Upper lobe of left lung (tissue), 6 donors: ENCODE measurements around the gene FBXL15. TPM values are rescaled to one million over a fixed set of nuclear protein-coding genes. Genes with fewer than 3 reads are reported as not detected.

Experiments used
- ATAC-seq, 2 donors: fragments of 200-7000 bp; cut with Tn5 transposase; one replicate each; pipeline ENCODE4 v1.9.1; 2022; ENCODE audit warnings: mild to moderate bottlenecking in 2 of 2, moderate library complexity in 2 of 2; ENCODE audit not compliant: low FRiP score in 2 of 2
- DNase-seq, 2 donors: peaks; one replicate each; pipeline ENCODE4 v3.0.0-alpha.2; 2019 to 2020
- H3K27ac ChIP-seq, 4 donors: fragments of 200-600 bp; sonication (generic); one replicate each; pipeline ENCODE4 v1.5.1; 2016 to 2019
- H3K27me3 ChIP-seq, 4 donors: fragments of 200-600 bp; sonication (generic); one replicate each; pipeline ENCODE4 v1.5.1; 2017 to 2019
- H3K36me3 ChIP-seq, 4 donors: fragments of 200-600 bp; sonication (generic); one replicate each; pipeline ENCODE4 v1.5.1; 2016 to 2019
- H3K4me1 ChIP-seq, 4 donors: fragments of 200-600 bp; sonication (generic); one replicate each; pipeline ENCODE4 v1.5.1; 2018 to 2019
- H3K4me3 ChIP-seq, 4 donors: fragments of 200-600 bp; sonication (generic); one replicate each; pipeline ENCODE4 v1.5.1; 2017 to 2019; ENCODE audit warnings: mild to moderate bottlenecking in 2 of 4, moderate library complexity in 1 of 4
- H3K9me3 ChIP-seq, 4 donors: fragments of 200-600 bp; sonication (generic); one replicate each; pipeline ENCODE4 v1.5.1; 2018 to 2019
- CTCF ChIP-seq, 6 experiments: fragments of 450-650 bp in 4 of 6; fragments of 200-600 bp in 2 of 6; sonication (generic) in 2 of 6; IDR thresholded peaks; one replicate each; pipeline ENCODE4 v1.5.1; 2016 to 2019; ENCODE audit warnings: antibody characterized with exemption in 6 of 6
- EP300 ChIP-seq, 4 donors: sonication (generic); formaldehyde crosslinking; IDR thresholded peaks; one replicate each; pipeline ENCODE4 v1.5.1; 2017; ENCODE audit warnings: antibody characterized with exemption in 4 of 4, control low read depth in 2 of 4
- POLR2A ChIP-seq, 4 donors: fragments of 450-650 bp; IDR thresholded peaks; one replicate each; pipeline ENCODE4 v1.5.1; 2016 to 2017; ENCODE audit warnings: antibody characterized with exemption in 4 of 4, mild to moderate bottlenecking in 2 of 4
- POLR2AphosphoS5 ChIP-seq, 2 donors: sonication (generic); formaldehyde crosslinking; IDR thresholded peaks; one replicate each; pipeline ENCODE4 v1.5.1; 2017; ENCODE audit warnings: antibody characterized with exemption in 2 of 2
- WGBS, 2 donors: methylation state at CpG; one replicate each; pipeline ENCODE4 v1.1.5; 2017 to 2018; 5-methylcytosine and 5-hydroxymethylcytosine counted together
- total RNA-seq, 6 donors: library from RNA; depleted of rRNA in 4 of 6; stranded (reverse); fragments of >200 nt in 4 of 6; gene quantifications; one replicate each; pipeline versions ENCODE4 v1.1.0 to v1.2.1, GENCODE V29; 2016 to 2021
- donor health status: DM: no; HTN: no; CAD: no; lungs with moderate emphysema.
- donor health status: DM: no; HTN: yes; CAD: no; lungs with severe emphysema.

FBXL15 gene
- total RNA-seq, 6 donors from 2014 or later = 18.5 to 70.2 (median 26.8) TPM

DNA sequence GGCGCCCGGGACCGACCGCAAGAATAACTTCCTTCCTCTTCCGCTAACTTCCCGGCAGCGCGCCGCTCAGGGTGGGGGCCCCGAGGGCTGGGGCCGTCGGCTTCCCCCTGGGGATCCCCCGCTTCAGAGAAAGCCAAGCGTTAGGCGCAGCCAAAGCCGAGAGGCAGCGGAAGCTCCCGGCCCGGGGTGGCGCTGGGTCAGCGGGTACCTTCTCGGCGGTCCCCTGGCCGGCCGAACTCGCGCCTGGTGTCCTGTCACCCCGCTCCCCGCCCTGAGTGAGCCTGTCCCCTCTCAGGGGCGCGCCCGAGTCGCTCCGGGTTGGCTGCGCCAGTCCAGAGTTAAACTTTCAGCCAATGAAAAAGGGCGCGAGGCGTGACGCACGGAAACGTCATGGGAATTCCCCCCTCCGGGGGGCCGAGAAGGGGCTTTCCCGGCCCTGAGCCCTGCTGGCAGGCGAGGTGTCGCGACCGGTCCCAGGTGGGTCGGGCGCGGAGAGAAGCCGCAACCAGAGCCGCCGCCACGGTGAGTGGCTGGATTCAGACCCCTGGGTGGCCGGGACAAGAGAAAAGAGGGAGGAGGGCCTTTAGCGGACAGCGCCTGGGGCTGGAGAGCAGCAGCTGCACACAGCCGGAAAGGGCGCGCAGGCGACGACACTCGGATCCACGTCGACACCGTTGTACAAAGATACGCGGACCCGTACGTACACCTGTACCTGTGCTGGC is 26.4 kb upstream of the FBXL15 start:
- TF ChIP-seq POLR2AphosphoS5 (IDR thresholded peaks at IDR 0.05) (peak; percentile 93), EP300 (IDR thresholded peaks at IDR 0.05) (peak in 3 of 4 donors; percentile 60 to 82 (median 79)), CTCF (IDR thresholded peaks at IDR 0.05) (peak in 5 of 6 experiments; percentile 20 to 98 (median 97)), POLR2A (IDR thresholded peaks at IDR 0.05) (peak; percentile 62 to 96 (median 82))

DNA sequence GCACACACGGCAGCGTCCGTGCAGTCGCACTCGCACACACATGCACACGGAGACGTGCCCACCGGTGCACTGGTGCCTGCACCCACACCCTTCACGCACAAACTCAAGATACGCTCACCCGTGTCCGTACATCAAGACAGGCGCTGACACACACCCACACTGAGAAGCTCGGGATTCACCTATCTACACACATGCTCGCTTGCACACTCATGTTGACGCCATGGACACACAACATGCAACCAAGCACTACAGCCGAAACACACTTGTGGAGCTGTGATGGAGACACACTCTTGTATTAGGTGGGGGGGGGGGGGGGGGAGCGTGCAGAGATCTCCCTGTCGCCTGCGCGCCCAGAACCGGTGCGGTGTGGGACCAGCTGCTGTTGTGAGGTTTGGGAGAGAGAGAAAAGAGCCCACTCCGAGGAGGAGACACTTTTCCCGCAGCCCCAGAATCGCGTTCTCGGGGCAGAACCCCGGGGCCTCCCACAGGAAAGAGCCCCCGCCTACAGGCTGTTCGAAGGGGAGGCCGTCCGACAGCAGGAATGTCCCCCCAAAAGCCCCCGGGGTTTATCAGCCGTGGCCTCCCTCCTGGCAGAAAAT is 25.7 kb upstream of the FBXL15 start:
- TF ChIP-seq POLR2A (IDR thresholded peaks at IDR 0.05) (no peak), POLR2AphosphoS5 (IDR thresholded peaks at IDR 0.05) (no peak), CTCF (IDR thresholded peaks at IDR 0.05) (no peak), EP300 (IDR thresholded peaks at IDR 0.05) (no peak)
- Histone ChIP-seq H3K4me1 (peaks cover 42 to 56% (median 48%) of the 10 kb centered on the region in 4 donors), H3K4me3 (peak overlapping the region; percentile 61 to 82 (median 68)), H3K27me3 (no peaks in the 10 kb centered on the region), H3K36me3 (peaks cover 0 to 21% (median 17%) of the 10 kb centered on the region in 4 donors), H3K9me3 (no peaks in the 10 kb centered on the region), H3K27ac (peak overlapping the region; percentile 94 to 97 (median 96))
- DNase-seq (peak; percentile 37 to 87), ATAC-seq (peak; percentile 0)
- WGBS, 2 donors = 0% methylated on average over 3 to 35 of the region's 35 CpGs

More for the DNA sequence above, 26.4 kb upstream of the FBXL15 start:
- Histone ChIP-seq H3K36me3 (peaks cover 0 to 19% (median 16%) of the 10 kb centered on the region in 4 donors), H3K4me1 (peaks cover 39 to 50% (median 43%) of the 10 kb centered on the region in 4 donors), H3K27ac (peak overlapping the region; percentile 94 to 97 (median 96)), H3K27me3 (no peaks in the 10 kb centered on the region), H3K4me3 (peak overlapping the region; percentile 61 to 82 (median 68)), H3K9me3 (no peaks in the 10 kb centered on the region)
- DNase-seq (peak; percentile 95 to 98), ATAC-seq (peak; percentile 93 to 95)
- WGBS, 2 donors = 0% methylated on average over 36 of the region's 71 CpGs; no CpG with 5 or more reads in 1 of the 2 donors

GRCh38 chr10:102395400-102396316 is 25.0 kb upstream of the FBXL15 start, which contains the start of gene NFKB2:
Gene NFKB2 (plus strand): TSS chr10:102395705. CDS start chr10:102395960, 255 bp downstream.
- Histone ChIP-seq H3K36me3 (peaks cover 0 to 29% (median 24%) of the 10 kb centered on the region in 4 donors), H3K4me3 (peak within 1 kb of the TSS; percentile 61 to 82 (median 68)), H3K27ac (peak within 1 kb of the TSS; percentile 94 to 97 (median 96)), H3K9me3 (no peaks in the 10 kb centered on the region), H3K27me3 (no peaks in the 10 kb centered on the region), H3K4me1 (peaks cover 43 to 63% (median 52%) of the 10 kb centered on the region in 4 donors)
- DNase-seq (peak; percentile 93 to 98), ATAC-seq (peak; percentile 83 to 87)
- TF ChIP-seq POLR2A (IDR thresholded peaks at IDR 0.05) = peak in 3 of 4 donors; percentile 77 to 81 (median 77)
- peak in 2 of 4 donors; percentile 48 to 77 for TF ChIP-seq EP300 (IDR thresholded peaks at IDR 0.05)
- peak in 1 of 6 experiments; percentile 16 for TF ChIP-seq CTCF (IDR thresholded peaks at IDR 0.05)
- peak; percentile 89 to 93 for TF ChIP-seq POLR2AphosphoS5 (IDR thresholded peaks at IDR 0.05)
- WGBS, 2 donors = 0% methylated on average over 12 to 30 of the region's 42 CpGs

- 54 to 89% methylated on average over 2 of the region's 4 CpGs for WGBS, 2 donors
- DNase-seq = no peak
- peak overlapping the region; percentile 94 to 97 (median 96) for H3K27ac ChIP-seq
- H3K9me3 ChIP-seq = no peaks in the 10 kb centered on the region
- peaks cover 43 to 63% (median 49%) of the 10 kb centered on the region in 4 donors for H3K4me1 ChIP-seq
- no peak for ATAC-seq
- H3K4me3 ChIP-seq = peak overlapping the region; percentile 61 to 82 (median 68)
- TF ChIP-seq EP300 (IDR thresholded peaks at IDR 0.05) (no peak), CTCF (IDR thresholded peaks at IDR 0.05) (no peak), POLR2AphosphoS5 (IDR thresholded peaks at IDR 0.05) (no peak), POLR2A (IDR thresholded peaks at IDR 0.05) (no peak)
- H3K27me3 ChIP-seq = no peaks in the 10 kb centered on the region
- H3K36me3 ChIP-seq = peaks cover under 1 to 35% (median 30%) of the 10 kb centered on the region in 4 donors
These were observed 24.4 kb upstream of the FBXL15 start for GRCh38 chr10:102396317-102396650.
